Non-pigmented ciliary epithelial cell (primary cell): ENCODE measurements around the gene C21orf58.
A peak's percentile ranks its signal among the peaks of the same experiment; 100 is the strongest.
"Not testable (repeated sequence)": the region's sequence is repeated elsewhere in the genome, so short reads cannot be mapped to it uniquely, and the experiment has no call there.

Experiments used
- DNase-seq: peaks from one replicate; pipeline ENCODE4 v3.0.0-alpha.2; 2010; ENCODE audit warnings: low read depth

C21orf58 gene

DNA sequence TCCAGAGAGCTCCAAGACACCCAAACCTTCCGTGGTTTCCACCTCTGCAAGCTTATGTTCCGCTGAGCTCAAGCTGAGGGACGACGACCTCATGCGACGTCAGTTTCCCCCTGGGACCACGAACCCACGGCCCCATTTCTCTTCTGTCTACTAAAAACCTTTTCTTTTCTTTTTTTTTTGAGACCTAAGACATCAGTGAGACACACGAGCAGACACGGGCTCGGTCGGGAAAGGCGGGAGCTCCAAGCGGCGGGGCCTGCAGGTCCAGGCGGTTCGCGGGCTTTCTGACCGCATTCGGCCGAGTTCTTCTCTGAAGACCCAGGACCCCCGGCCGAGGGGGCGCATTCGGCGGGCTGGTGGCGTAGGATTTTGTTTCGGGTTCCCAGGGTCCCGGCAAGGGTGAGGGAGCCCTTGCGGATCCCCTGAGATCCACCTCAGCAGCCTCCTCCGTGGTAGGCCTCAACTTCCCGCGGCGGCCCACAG lies 402 bp downstream of the C21orf58 start:
- DNase-seq: no peak

DNA sequence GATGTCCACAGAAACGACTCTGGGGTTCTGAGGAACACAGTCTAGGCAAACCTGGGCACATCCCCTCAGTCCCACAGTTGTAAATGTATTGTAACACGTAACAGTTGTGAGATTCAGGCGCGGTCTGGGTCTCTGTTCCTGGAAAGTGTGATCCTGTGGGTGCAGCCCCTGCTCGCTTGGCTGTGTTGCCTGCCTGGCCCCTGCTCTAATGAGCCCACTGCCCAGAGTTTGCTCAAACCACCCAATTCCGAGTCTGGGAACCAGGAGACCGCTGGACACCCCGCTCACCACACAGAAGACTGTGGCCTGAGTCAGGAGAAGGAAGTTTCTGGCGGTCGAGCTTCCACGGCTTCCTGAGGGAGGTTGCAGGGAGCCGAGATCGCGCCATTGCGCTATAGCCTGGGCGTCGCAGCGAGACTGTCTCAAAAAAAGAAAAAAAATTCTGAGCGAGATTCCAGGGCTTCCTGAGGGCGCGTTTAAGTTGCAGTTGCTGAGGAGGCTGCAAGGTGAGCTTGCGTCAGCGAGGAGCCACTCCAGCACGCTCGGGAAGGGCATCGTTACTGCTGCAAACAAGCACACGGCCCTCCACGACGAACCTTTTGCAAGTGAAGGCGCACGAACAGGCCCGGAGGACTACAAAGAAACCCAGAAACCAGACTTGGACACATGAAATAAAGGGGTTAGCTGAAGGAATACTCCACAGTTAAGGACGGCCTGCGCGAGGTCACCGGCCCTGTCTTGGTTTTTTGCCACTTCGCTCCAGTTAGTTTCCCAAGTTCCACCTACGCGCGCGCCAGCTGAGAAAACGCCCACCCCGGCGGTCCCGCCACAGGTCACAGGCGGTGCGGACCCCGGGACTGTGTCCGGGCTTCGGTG lies 1.1 kb downstream of the C21orf58 start:
- DNase-seq: no peak

DNA sequence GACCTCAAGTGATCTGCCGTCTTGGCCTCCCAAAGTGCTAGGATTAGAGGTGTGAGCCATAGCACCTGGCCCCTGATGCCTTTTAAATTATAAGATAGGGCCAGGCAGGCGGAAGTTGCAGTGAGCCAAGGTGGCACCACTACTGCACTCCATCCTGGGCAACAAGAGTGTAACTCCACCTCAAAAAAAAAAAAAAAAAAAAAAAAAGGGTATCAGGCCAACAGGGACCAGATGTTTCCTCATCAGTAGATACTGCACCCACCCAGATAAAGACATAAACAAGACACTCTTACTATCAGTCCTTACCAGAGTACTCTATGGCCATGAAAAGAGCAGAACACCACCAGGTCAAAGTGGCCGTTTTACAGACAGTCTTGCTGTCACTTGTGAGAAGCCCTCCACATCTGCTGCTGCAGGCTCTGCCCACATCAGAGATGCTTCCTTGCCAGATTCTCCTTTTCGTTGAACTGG lies 3.3 kb downstream of the C21orf58 start:
- no peak for DNase-seq

DNA sequence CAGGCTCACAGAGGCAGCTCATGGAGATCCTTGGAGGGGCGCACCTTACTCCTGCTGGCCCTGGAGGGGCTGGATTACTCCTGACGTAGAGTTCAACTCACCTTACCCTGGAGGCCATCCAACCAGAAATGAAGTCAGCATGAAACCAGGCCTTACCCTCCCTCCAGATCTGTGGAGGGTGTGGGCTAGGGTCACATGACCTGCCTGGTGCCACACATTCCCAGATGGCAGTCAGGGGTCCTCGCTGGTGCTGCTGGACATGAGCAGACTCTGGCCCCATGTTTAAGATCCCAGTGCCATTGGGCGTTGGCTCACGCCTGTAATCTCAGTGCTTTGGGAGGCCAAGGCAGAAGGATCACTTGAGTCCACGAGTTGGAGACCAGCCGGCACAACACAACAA lies 4.5 kb downstream of the C21orf58 start:
- DNase-seq: no peak

DNA sequence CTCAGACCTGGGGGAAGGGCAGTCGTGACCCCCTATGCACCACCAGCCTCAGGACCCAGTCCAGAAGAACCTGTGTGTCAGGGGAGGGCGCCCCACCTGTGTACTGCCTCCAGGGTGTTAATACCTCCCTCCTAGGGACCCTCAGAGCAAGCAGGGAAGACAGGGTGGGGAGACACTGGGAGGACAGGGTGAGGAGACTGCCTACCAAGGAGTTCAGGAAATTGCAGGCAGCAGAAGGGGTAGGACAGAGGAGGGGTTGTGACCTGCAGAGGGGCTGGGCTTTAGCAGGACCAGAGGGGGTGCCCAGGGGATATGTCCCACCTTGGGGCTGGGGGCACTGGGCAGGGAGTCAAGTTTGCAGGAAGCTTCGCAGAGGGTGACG lies 5.2 kb downstream of the C21orf58 start:
- no peak for DNase-seq

DNA sequence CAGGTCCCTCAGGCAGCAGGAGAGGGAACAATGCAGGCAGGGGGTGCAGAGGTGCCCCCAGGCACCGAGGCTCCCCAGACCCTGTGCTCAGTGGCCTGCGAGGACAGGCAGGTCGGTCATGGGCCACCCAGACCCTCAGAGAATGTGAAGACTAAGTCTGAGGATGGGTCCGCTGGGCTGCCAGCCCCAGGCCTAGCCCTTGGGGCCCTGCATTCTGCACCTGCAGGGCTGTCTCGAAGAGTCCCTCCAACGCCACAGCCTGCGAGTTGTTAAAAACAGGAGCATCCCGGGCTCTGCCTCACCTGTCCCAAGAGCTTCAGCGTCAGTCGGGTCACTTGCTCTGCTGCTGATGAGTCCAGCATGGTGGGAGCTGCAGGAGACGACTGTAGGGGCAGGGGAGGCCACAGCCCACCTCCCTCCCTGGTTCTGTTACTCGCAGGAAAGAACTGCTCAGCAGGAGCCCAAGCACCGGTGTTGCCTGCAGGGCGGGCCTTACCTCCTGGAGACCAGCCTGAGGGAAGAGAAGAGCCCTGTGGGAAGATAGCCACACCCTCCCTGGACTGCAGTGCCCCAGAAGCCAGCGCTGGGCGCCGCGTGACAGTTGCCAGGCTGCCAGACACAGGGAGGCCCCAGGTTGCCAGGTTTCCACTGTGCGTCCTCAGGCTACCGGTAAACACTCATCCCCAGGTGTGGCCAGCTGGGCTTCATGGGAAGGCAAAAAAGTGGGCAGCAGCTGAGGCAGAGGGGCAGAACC lies 5.8 kb downstream of the C21orf58 start:
- DNase-seq: no peak

DNA sequence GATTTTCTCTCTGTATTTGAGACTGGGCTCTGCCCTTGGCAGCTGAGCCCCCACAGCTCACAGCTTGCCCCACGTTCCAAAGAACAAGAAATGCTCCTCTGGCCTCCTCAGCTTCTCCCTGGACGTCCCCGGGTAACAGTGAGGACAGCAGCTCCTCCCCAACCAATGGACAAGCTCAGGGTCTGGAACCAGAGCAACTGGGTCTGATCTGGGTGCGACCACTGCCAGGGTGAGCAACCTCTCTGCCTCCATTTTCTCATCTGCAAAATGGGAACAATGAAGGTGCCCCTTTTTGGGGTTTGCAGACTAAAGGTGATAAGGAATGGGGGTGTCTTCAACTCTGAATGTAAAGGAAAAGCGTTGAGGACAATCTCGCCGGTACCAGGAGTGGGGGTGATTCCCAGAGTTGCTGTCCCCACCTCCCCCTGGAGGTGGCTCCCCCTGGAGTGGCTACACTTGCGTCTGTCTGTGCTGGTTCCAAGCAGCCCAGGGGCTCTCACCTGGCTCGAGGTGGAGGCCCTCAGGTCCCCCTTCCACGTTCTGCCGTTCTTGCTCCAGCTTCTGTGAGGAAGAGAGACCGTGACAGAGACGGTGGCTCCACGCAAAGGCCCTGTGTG lies 6.9 kb downstream of the C21orf58 start:
- no peak for DNase-seq

DNA sequence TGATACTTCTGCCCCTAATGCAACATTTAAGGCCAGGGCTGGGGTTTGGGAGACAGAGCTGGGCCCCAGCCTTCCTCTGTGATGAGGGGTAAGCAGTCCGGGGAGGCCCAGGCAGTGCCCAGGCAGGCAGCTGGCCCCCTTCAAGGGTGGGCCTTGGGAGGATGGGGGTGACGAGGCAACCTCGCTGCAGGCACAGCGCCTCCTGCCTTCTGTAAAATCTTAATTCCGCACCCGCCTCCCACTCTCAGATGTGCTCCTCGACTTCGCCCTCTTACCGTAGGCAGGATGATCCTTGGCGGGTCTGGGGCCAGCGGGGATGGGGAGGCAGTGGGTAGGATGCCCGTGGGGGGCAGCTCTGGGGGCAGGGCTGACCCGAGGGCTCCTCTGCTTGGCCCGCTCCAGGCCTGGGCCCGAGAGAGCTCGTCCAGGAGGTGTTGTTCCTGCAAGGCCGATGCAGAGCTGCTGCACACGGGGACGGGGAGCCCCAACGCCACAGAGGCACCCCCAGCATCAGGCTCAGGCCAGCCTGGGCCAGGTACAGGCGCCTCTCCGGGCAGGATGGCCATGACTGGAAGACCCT lies 9.1 kb downstream of the C21orf58 start:
- no peak for DNase-seq

DNA sequence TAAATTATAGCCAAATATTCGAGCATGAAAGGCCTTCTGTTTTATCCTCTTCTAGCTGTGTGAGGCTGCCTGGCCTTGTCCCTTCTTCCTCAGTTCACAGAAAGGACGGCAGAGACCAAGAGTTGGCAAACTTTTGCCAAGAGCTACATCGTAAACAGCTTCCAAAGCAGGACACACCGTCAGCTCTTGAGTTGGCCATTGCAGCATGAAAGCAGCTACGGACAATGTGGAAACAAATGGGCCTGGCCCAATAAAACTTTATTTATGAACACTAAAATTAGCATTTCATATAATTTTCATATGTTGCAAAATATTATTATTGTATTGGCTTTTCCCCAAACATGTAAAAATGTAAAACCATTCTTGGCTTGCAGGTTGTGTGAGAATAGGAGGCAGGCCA lies 10.7 kb downstream of the C21orf58 start:
- no peak for DNase-seq

DNA sequence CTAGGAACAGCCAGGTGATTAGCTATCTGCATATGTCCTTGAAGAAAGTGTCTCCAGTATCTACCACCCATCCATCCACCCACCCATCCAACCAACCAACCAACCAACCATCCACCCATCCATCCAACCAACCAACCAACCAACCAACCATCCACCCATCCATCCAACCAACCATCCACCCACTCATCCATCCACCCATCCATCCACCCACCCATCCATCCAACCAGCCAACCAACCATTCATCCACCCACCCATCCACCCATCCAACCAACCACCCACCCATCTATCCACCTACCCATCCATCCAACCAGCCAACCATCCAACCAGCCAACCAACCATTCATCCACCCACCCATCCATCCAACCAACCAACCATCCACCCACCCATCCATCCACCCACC lies 12.1 kb downstream of the C21orf58 start:
- DNase-seq: no peak

DNA sequence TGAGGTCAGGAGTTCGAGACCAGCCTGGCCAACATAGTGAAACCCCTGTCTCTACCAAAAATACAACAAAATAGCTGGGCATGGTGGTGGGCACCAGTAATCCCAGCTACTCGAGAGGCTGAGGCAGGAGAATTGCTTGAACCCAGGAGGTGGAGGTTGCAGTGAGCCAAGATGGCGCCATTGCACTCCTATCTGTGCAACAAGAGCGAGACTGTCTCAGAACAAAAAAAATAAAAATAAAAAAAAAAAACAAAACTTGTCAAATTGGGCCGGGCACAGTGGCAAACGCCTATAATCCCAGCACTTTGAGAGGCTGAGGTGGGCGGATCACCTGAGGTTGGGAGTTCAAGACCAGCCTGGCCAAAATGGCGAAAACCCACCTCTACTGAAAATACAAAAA lies 13.4 kb downstream of the C21orf58 start:
- DNase-seq: not testable (repeated sequence)

DNA sequence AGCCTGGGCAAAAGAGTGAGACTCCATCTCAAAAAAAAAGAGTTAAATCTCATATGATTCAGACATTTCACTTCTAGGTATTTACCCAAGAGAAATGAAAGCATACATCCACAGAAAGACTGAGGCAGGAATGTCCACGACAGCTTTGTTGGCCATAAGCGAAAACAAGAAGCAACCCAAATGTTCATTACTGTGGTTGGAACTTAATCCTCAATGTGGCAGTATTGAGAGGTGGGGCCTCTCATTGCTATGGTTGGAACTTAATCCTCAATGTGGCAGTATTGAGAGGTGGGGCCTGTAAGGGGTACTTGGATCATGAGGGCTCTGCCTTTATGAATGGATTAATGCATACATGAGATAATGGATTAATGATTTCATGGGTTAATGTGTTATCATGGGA lies 15.2 kb downstream of the C21orf58 start:
- no peak for DNase-seq

DNA sequence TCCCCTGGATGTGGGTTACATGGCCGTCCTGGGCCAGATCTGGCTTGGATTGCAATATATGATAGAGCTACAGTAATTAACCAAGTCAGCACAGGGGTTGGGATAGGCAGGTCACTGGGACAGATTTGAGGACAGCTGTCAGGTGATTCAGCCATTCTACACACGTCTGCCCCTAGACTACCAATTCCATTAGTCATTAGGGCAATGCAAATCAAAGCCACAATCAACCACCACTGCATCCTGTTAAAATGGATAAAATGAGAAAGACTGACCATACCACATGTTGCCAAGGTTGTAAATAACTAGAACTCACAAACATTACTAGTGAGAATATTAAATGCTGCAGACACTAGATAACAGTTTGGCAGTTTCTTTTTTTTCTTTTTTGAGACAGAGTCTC lies 16.0 kb downstream of the C21orf58 start:
- DNase-seq: no peak

DNA sequence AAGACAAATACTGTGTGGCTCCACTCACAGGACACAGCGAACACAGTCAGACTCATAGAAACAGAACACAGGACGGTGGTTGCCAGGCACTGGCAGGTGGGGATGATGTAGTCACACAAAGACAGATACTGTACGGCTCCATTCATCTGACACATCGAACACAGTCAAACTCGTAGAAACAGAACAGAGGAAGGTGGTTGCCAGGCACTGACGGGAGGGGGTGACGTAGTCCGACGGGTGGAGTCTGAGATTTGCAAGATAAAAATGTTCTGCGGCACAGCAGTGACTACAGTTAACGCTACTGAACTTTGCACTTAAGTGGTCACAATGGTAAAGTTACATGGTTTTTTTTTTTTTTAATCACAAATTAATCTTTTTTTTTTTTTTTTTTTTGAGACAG lies 18.7 kb downstream of the C21orf58 start:
- DNase-seq: no peak

DNA sequence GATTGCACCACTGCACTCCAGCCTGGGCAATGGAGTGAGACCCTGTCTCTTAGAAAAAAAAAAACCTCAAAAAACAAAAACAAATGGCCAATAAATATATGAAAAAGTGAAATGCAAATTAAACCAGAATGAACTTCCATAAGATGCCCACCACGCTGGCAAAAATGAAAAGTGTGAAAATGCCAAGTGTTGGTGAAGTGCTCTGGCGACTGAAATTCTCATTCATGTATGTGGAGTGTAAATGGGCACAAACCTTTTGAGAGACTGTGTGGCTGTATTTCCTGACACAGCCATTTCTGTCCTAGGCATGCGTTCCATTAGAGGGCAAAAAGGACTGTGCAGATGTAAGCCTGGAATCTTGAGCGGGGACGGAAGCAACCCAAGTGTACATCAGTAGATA lies 19.2 kb downstream of the C21orf58 start:
- no peak for DNase-seq

DNA sequence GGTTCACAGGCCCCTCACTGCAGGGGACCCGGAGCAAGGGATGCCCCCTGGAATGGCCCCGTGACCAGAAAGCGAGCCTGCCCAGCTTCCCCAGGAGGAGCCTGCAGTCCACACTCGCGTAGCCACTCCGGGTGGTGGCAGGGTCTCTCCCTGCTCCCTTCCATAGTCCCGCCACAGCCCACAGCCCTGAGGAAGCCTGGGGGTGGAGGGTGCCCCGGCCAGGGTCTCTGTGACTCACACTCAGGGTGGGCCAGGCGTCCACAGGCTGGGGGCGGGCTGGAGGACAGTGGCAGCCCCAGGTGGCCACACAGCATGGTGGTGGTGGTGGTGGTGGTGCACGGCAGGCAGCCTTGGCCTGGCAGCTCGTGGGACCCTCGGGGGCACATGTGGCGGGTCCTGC lies 21.9 kb downstream of the C21orf58 start:
- no peak for DNase-seq

DNA sequence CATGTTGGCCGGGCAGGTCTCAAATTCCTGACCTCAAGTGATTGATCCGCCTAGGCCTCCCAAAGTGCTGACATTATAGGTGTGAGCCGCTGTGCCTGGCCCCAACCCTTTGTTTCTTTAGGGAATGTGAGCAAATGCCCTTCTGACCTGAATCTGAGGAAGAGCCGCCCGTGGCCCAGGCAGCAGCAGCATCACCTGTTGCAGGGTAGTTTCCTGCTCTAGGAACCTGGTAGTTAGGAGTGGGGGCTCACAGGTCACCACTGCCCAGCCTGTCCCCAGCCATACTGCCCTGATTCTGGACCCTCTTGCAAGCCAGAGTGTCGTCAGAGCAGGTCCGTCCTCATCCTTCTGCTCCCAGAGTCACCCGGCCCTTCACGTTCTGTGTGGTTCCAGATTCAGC lies 24.5 kb downstream of the C21orf58 start:
- no peak for DNase-seq

DNA sequence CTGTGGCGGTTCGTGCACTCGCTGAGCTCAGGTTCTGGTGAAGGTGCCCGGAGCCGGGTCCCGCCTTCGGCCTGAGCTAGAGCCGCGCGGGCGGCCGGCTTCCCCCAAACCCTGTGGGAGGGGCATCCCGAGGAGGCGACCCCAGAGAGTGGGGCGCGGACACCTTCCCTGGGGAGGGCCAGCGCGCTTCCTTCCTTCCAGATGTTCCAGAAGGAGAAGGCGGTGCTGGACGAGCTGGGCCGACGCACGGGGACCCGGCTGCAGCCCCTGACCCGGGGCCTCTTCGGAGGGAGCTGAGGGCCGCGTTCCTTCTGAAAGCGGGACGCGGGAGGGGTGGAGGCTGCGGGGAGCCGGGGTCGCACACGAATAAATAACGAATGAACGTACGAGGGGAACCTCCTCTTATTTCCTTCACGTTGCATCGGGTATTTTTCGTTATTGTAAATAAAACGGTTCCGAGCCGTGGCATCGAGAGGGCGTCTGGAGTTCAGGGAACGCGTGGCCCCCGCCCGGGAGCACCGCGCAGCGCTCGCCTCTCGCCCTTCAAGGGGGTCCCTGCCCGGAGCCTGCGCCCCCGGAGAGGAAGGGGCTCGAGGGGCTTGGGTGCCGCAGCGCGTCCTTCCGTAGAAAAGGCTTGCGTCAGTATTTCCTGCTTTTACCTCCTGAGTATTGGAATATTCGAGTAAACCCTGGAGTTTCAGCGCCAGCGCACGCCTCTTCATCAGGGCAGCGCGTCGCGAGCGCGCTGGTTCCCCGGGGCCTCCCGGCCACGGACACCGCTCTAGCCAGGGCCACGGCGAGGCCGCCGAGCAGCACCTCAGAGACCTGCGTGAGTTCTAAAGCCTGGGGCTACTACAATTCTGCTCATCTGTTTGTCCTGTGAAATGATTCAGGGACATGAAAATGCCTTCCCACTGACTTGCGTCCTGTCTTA lies 26.1 kb downstream of the C21orf58 start:
- no peak for DNase-seq

DNA sequence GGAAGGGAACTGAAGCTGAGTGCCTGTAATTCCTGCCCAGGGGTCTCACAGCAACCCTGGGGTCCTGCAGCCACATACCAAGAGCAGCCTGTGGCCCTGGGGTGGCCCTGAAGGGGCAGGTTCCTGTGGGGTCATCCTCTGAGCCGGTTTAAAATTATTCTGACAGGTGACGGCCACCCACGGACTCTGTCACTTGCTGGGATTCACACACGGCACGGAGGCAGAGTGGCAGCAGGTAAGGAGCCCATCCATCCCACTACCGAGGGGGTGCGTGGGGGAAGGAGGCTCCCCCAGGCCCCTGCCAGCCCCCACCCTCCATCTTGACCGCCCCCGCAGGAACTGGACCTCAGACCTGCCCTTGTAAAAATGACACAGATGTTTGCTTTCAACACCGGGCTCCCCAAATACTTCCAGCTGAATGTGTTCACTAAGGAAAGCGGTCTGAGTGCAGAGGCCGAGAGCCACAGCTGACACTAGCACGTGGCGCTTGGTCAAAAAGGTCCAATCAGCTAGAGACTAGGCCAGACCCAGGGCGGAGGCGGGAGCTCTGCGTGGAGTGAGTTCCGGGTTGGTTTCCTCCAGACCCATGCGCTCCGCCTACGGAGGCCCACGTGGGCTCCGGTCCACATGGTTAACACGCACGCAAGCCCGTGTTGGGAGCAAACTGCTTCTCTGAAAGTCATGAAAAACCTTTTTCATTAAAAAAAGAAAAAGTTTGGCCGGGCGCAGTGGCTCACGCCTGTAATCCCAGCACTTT lies 27.5 kb downstream of the C21orf58 start:
- DNase-seq: peak; percentile 74

DNA sequence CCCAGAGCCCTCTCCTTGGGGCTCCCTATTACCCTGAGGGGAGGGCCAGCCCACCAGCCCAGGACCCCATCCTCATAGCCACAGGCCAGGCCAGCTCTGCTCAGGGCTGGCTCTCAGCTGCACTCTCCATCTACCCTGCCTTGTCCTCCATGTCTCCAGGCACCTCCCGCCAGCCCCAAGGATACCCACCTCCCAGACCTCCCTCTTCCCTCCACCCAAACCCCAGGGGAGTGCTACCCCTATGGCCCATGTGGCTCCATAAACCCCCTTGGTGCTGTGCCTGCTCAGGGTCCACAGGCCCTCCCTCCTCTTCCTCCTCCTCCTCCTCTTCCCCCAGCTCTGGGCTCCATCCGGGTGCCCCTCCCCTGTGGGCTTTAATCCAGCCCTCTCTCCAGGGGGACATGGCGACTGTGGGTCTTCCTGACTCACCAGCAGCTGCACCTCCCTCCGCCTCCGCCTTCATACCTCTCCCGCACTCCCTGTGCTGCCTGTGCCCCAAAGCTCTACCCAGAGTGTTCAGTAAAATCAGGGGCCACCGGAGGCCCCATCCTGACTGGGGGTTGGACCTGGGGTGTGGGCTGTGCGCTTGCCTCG lies 28.4 kb downstream of the C21orf58 start:
- peak; percentile 59 for DNase-seq
